ENCODE measurements around the gene TMEM126A. TPM values are rescaled to one million over a fixed set of nuclear protein-coding genes. Genes with fewer than 3 reads are reported as not detected.
A peak's percentile ranks its signal among the peaks of the same experiment; 100 is the strongest.

Gene TMEM126A
- total and polyA plus RNA-seq, 7 experiments from 2014 or later = 17.8 to 68.0 (median 20.5) TPM

DNA sequence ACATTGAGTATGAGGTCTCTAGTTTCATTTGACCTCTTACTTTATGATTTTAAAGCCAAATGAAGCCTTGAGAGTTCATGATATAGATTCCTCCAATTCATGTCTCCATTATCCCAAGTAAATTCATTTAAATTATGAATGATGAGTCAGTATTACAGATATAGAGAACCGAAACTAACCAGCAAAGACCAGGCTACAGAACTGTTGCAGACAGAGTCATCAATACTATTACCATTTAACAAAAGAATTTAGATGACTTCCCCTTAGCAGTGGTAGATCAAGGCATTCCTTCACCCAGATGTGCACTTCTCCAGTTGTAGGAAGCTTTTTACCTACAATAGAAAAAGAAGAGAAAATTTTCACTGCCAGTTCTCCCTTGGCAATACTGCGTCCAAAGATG lies 50.0 kb downstream of the TMEM126A start:
- Mint-ChIP-seq H3K27me3 (no peaks in the 10 kb centered on the region), H3K4me3 (no peak overlapping the region), H3K27ac (peak overlapping the region in 3 of 9 donors; percentile 31 to 51 (median 36)), H3K9me3 (peaks cover 0 to under 1% (median 0%) of the 10 kb centered on the region in 11 donors), H3K4me1 (peaks cover 12 to 60% (median 23%) of the 10 kb centered on the region in 7 donors), H3K36me3 (peaks cover 0 to 59% (median 8%) of the 10 kb centered on the region in 5 donors)
- Histone ChIP-seq H3K4me1 (ENCODE audit: control insufficient read depth in 2 of 2, insufficient read depth in 2 of 2, low read length in 2 of 2) (peaks cover 13 to 24% of the 10 kb centered on the region in 2 donors), H3K27me3 (ENCODE audit: control insufficient read depth in 2 of 2, insufficient read depth in 2 of 2, low read length in 2 of 2) (no peaks in the 10 kb centered on the region), H3K9me3 (ENCODE audit: control insufficient read depth in 2 of 3, low read length in 3 of 3) (no peaks in the 10 kb centered on the region), H3K36me3 (ENCODE audit: control insufficient read depth in 2 of 3, insufficient read depth in 3 of 3, low read length in 3 of 3) (no peaks in the 10 kb centered on the region), H3K4me3 (ENCODE audit: low read length) (no peak overlapping the region), H3K27ac (ENCODE audit: low read depth, low read length) (no peak overlapping the region)
- ATAC-seq (no peak), DNase-seq (no peak)
- CTCF ChIA-PET = interaction anchor here (0.5 kb wide), 1 partner anchor 43 kb away, joined by 3 read pairs; no protein-coding TSS in a partner anchor
- POLR2A ChIA-PET = interaction anchor here (0.7 kb wide), 1 partner anchor 253 kb away, joined by 5 read pairs; no protein-coding TSS in a partner anchor
- intact Hi-C loops (cut with micrococcal nuclease) = loop anchor here in 1 of 2 donors (10.0 kb wide), 1 partner anchor 287 kb away; no protein-coding TSS in a partner anchor

DNA sequence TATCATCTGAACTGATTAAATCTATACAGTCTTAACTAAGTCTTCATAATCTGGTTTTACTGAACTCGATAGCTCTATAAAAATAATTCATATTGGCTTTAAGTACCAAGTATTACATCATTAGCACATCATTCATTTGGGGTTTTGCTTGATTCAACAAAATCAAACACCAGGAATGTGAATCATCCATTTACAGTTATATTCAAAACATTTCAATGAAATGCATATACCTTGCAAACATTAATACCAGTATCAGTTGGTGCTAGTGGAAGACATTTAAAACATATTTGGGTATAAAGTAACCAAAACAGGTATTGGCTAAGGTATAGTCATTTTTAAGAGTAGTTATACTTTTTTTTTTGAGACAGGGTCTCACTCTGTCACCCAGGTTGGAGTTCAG lies 50.4 kb downstream of the TMEM126A start:
- Mint-ChIP-seq H3K9me3 (peaks cover 0 to 3% (median 0%) of the 10 kb centered on the region in 11 donors), H3K27ac (peak overlapping the region in 3 of 9 donors; percentile 15 to 51 (median 20)), H3K4me3 (no peak overlapping the region), H3K27me3 (no peaks in the 10 kb centered on the region), H3K36me3 (peaks cover 0 to 61% (median 13%) of the 10 kb centered on the region in 5 donors), H3K4me1 (peaks cover 12 to 60% (median 23%) of the 10 kb centered on the region in 7 donors)
- H3K27me3 ChIP-seq (ENCODE audit: control insufficient read depth in 2 of 2, insufficient read depth in 2 of 2, low read length in 2 of 2) = no peaks in the 10 kb centered on the region
- ChIA-PET CTCF (interaction anchor here (0.5 kb wide), 1 partner anchor 43 kb away, joined by 3 read pairs; no protein-coding TSS in a partner anchor), POLR2A (interaction anchor here (0.7 kb wide), 1 partner anchor 253 kb away, joined by 5 read pairs; no protein-coding TSS in a partner anchor)
- no peaks in the 10 kb centered on the region for H3K9me3 ChIP-seq (ENCODE audit: control insufficient read depth in 2 of 3, low read length in 3 of 3)
- H3K4me3 ChIP-seq (ENCODE audit: low read length) = no peak overlapping the region
- peaks cover 13 to 24% of the 10 kb centered on the region in 2 donors for H3K4me1 ChIP-seq (ENCODE audit: control insufficient read depth in 2 of 2, insufficient read depth in 2 of 2, low read length in 2 of 2)
- ATAC-seq (no peak), DNase-seq (no peak)
- intact Hi-C loops (cut with micrococcal nuclease) = loop anchor here in 1 of 2 donors (10.0 kb wide), 1 partner anchor 287 kb away; no protein-coding TSS in a partner anchor
- no peaks in the 10 kb centered on the region for H3K36me3 ChIP-seq (ENCODE audit: control insufficient read depth in 2 of 3, insufficient read depth in 3 of 3, low read length in 3 of 3)
- H3K27ac ChIP-seq (ENCODE audit: low read depth, low read length) = no peak overlapping the region

DNA sequence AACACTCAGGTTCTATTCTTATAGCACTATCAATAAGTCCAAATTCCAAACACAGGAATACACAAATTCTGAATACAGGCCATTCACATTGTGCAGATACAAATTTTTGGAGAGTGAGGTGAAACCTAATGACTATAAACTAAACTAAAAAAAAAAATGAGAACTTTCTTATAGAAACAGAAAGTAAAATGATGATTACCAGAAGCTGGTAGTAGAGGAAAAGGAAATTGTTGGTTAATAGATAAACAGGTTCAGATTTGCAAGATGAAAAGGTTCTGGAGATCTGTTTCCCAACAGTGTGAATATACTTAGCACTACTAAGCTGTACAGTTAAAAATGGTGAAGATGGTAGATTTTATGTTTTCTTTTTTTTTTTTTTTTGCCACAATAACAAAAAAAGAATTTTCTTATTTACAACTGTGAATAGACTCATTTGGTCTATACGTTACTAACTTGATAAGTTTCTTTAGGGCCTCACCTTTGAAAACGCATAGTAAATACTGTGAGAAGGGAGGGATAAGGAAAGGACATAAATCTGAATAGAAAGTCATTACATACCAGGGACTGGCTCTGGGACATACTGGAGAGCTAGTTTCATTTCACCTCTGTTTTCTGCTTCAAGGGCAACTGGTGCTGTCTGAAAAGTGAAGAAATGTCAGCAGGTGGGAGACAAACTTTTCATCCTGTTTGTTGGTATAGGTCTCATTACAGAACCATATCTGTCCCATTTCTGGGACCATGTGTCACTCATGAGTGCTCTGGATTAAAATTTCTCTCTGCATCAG lies 52.4 kb downstream of the TMEM126A start:
- Mint-ChIP-seq H3K4me3 (peak overlapping the region; percentile 3 to 55 (median 46)), H3K27me3 (peaks cover 0 to 3% (median 0%) of the 10 kb centered on the region in 5 donors), H3K4me1 (peaks cover 10 to 50% (median 23%) of the 10 kb centered on the region in 7 donors), H3K27ac (peak overlapping the region; percentile 33 to 82 (median 74)), H3K9me3 (peaks cover 0 to 3% (median 0%) of the 10 kb centered on the region in 11 donors), H3K36me3 (peaks cover 0 to 66% (median 19%) of the 10 kb centered on the region in 5 donors)
- no peak overlapping the region for H3K4me3 ChIP-seq (ENCODE audit: low read length)
- peaks cover 13 to 20% of the 10 kb centered on the region in 2 donors for H3K4me1 ChIP-seq (ENCODE audit: control insufficient read depth in 2 of 2, insufficient read depth in 2 of 2, low read length in 2 of 2)
- POLR2A ChIA-PET = interaction anchor here (0.6 to 2.6 kb wide), 6 partner anchors 9 to 182 kb away, joined by 3 to 12 read pairs (median 4); partner anchors contain the start of gene CCDC83
- peak overlapping the region; percentile 14 for H3K27ac ChIP-seq (ENCODE audit: low read depth, low read length)
- intact Hi-C loops (cut with micrococcal nuclease) = loop anchor here (1.0 to 10.0 kb wide), 2 partner anchors 53 to 285 kb away; no protein-coding TSS in a partner anchor
- no peaks in the 10 kb centered on the region for H3K36me3 ChIP-seq (ENCODE audit: control insufficient read depth in 2 of 3, insufficient read depth in 3 of 3, low read length in 3 of 3)
- CTCF ChIA-PET = interaction anchor here (0.6 to 1.5 kb wide), 8 partner anchors 12 to 163 kb away, joined by 3 to 6 read pairs (median 3); partner anchors contain the start of gene CCDC83
- peak in 4 of 9 donors; percentile 17 to 27 (median 25) for DNase-seq
- no peaks in the 10 kb centered on the region for H3K27me3 ChIP-seq (ENCODE audit: control insufficient read depth in 2 of 2, insufficient read depth in 2 of 2, low read length in 2 of 2)
- no peaks in the 10 kb centered on the region for H3K9me3 ChIP-seq (ENCODE audit: control insufficient read depth in 2 of 3, low read length in 3 of 3)
- ATAC-seq = peak; percentile 68

DNA sequence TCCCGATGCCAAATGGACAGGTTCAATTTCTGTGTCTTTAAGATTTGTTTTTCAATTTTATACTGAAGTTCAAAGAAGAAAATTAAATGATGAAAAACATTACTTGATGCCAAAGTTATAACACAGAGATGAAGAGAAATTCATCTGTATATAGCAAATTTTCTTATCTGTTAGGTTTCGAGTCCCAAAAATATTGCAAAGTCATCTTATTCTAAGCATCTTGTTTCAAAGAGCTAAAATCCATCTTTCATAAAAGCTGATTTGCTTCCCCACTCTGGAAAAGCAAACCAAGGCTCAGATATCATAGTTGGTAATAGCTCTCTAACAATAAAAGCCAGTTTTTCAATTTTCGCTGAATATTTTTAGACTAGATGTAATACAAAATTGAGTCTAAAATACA lies 57.2 kb downstream of the TMEM126A start:
- no peaks in the 10 kb centered on the region for H3K36me3 ChIP-seq (ENCODE audit: control insufficient read depth in 2 of 3, insufficient read depth in 3 of 3, low read length in 3 of 3)
- no peak overlapping the region for H3K4me3 Mint-ChIP-seq
- POLR2A ChIA-PET = no interaction called here
- no peak overlapping the region for H3K27ac Mint-ChIP-seq
- no peaks in the 10 kb centered on the region for H3K9me3 ChIP-seq (ENCODE audit: control insufficient read depth in 2 of 3, low read length in 3 of 3)
- H3K4me3 ChIP-seq (ENCODE audit: low read length) = no peak overlapping the region
- intact Hi-C loops (cut with micrococcal nuclease) = no loop called here
- peaks cover 4 to 15% (median 11%) of the 10 kb centered on the region in 7 donors for H3K4me1 Mint-ChIP-seq
- H3K4me1 ChIP-seq (ENCODE audit: control insufficient read depth in 2 of 2, insufficient read depth in 2 of 2, low read length in 2 of 2) = peaks cover 8 to 12% of the 10 kb centered on the region in 2 donors
- CTCF ChIA-PET = no interaction called here
- peaks cover 0 to 3% (median 0%) of the 10 kb centered on the region in 11 donors for H3K9me3 Mint-ChIP-seq
- no peak overlapping the region for H3K27ac ChIP-seq (ENCODE audit: low read depth, low read length)
- no peaks in the 10 kb centered on the region for H3K27me3 ChIP-seq (ENCODE audit: control insufficient read depth in 2 of 2, insufficient read depth in 2 of 2, low read length in 2 of 2)
- DNase-seq = no peak
- peaks cover 0 to 3% (median 0%) of the 10 kb centered on the region in 5 donors for H3K27me3 Mint-ChIP-seq
- ATAC-seq = no peak
- peaks cover 0 to 50% (median 25%) of the 10 kb centered on the region in 5 donors for H3K36me3 Mint-ChIP-seq

DNA sequence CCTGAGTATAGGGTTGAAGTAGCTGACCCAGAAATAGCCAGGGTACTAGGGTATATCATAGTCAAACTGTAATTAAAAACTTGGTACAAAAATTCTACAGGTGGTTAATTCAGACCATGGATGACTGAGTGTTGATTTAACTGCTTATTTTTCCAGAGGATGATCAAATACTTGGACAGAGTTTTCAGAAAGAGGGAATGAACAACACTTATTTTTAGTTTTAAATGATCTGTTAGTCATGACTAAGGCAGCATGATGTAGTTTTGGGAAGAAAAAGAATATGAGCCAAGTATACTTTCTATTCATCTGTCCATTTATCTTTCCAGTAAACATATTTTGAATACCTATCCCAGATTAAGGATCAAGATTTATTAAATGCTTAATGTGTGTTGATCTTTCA lies 58.0 kb downstream of the TMEM126A start:
- Histone ChIP-seq H3K36me3 (ENCODE audit: control insufficient read depth in 2 of 3, insufficient read depth in 3 of 3, low read length in 3 of 3) (no peaks in the 10 kb centered on the region), H3K9me3 (ENCODE audit: control insufficient read depth in 2 of 3, low read length in 3 of 3) (no peaks in the 10 kb centered on the region), H3K4me3 (ENCODE audit: low read length) (no peak overlapping the region), H3K27ac (ENCODE audit: low read depth, low read length) (no peak overlapping the region), H3K4me1 (ENCODE audit: control insufficient read depth in 2 of 2, insufficient read depth in 2 of 2, low read length in 2 of 2) (peaks cover 0 to 3% of the 10 kb centered on the region in 2 donors), H3K27me3 (ENCODE audit: control insufficient read depth in 2 of 2, insufficient read depth in 2 of 2, low read length in 2 of 2) (no peaks in the 10 kb centered on the region)
- ATAC-seq (no peak), DNase-seq (no peak)
- Mint-ChIP-seq H3K36me3 (peaks cover 0 to 49% (median 25%) of the 10 kb centered on the region in 5 donors), H3K4me3 (no peak overlapping the region), H3K27me3 (peaks cover 0 to 3% (median 0%) of the 10 kb centered on the region in 5 donors), H3K9me3 (peaks cover 0 to 3% (median 0%) of the 10 kb centered on the region in 11 donors), H3K27ac (peak overlapping the region in 1 of 9 donors; percentile 13), H3K4me1 (peaks cover 0 to 6% (median 2%) of the 10 kb centered on the region in 7 donors)
- ChIA-PET CTCF (no interaction called here), POLR2A (no interaction called here)
- intact Hi-C loops (cut with micrococcal nuclease) = no loop called here

Data from naive thymus-derived CD4-positive, alpha-beta T cell (primary cell).